Endothelial cell of umbilical vein (primary cell): ENCODE data around the gene ZNF839.

Source experiments
- CTCF ChIP-seq, 2 donors: IDR thresholded peaks; 1 replicate in 1 of 2; 2 replicates in 1 of 2; pipeline ENCODE4 v1.5.1; 2011; ENCODE audit warnings: low read length in 2 of 2, mild to moderate bottlenecking in 2 of 2, moderate library complexity in 2 of 2, control low read depth in 1 of 2, inconsistent platforms in 1 of 2, low read depth in 1 of 2; ENCODE audit not compliant: insufficient read depth in 1 of 2; ENCODE audit errors: extremely low read depth in 1 of 2
- EZH2 ChIP-seq: IDR thresholded peaks from 2 replicates; pipeline ENCODE4 v1.6.1; 2012; ENCODE audit warnings: borderline replicate concordance, low read depth, mild to moderate bottlenecking, moderate library complexity, low read length, inconsistent platforms; ENCODE audit not compliant: severe bottlenecking
- GATA2 ChIP-seq: IDR thresholded peaks from 2 replicates; pipeline ENCODE4 v1.7.0; 2011; ENCODE audit warnings: low read depth, mild to moderate bottlenecking, moderate library complexity, mixed read lengths, low read length; ENCODE audit not compliant: insufficient read length, insufficient read depth
- JUN ChIP-seq: IDR thresholded peaks from 2 replicates; pipeline ENCODE4 v1.6.1; 2011; ENCODE audit warnings: borderline replicate concordance, low read depth; ENCODE audit not compliant: insufficient read length, insufficient read depth
- MYC ChIP-seq: IDR thresholded peaks from one replicate; pipeline ENCODE4 v1.6.1; 2011; ENCODE audit warnings: mild to moderate bottlenecking, low read depth, low read length
- POLR2A ChIP-seq: IDR thresholded peaks from 2 replicates; pipeline ENCODE4 v1.6.1; 2012; ENCODE audit warnings: low read depth, mild to moderate bottlenecking, control low read depth, low read length
- POLR2AphosphoS5 ChIP-seq: IDR thresholded peaks from 2 replicates; pipeline ENCODE4 v1.6.1; 2012; ENCODE audit warnings: low read depth, mild to moderate bottlenecking, control low read depth, low read length, moderate library complexity; ENCODE audit not compliant: insufficient read depth
- TF ChIP-seq, protein P1 (sequence below): IDR thresholded peaks from 2 replicates; pipeline ENCODE4 v1.6.1; 2011; ENCODE audit not compliant: insufficient read depth, insufficient read length

- TF ChIP-seq JUN (no peak), POLR2A (no peak), GATA2 (no peak), CTCF (IDR thresholded peaks at IDR 0.05; ENCODE audit: extremely low read depth in 1 of 2, insufficient read depth in 1 of 2, low read depth in 1 of 2, low read length in 2 of 2) (no peak), POLR2AphosphoS5 (no peak), EZH2 (no peak), MYC (no peak)
- TF ChIP-seq, protein P1, sequence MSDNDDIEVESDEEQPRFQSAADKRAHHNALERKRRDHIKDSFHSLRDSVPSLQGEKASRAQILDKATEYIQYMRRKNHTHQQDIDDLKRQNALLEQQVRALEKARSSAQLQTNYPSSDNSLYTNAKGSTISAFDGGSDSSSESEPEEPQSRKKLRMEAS = no peak
Measured at GRCh38 chr14:102275866-102276265, 43.7 kb upstream of the ZNF839 start.
